Astrocyte of the spinal cord (primary cell): ENCODE results near the gene PRKCH.
"Not testable (repeated sequence)": the region's sequence is repeated elsewhere in the genome, so short reads cannot be mapped to it uniquely, and the experiment has no call there.

Experiments used
- DNase-seq: peaks from one replicate; pipeline ENCODE4 v3.0.0; 2011; ENCODE audit warnings: low read depth, low spot score
- H3K4me3 ChIP-seq: 2 replicates; pipeline ENCODE4 v1.5.1; 2011; ENCODE audit warnings: low read depth, mild to moderate bottlenecking, low read length, moderate library complexity
- in situ Hi-C: cut with HindIII; loops from 2 replicates; pipeline ENCODE4 v1.10.0; 2017; ENCODE audit warnings: low sequenced_read_pairs
- TF ChIP-seq, protein P1 (sequence below): IDR thresholded peaks from 2 replicates; pipeline ENCODE4 v1.5.1; 2012; ENCODE audit warnings: low read depth, mild to moderate bottlenecking, low read length, inconsistent platforms

PRKCH gene

GRCh38 chr14:61319086-61319485 lies 2.3 kb upstream of the PRKCH start:
- TF ChIP-seq, protein P1, sequence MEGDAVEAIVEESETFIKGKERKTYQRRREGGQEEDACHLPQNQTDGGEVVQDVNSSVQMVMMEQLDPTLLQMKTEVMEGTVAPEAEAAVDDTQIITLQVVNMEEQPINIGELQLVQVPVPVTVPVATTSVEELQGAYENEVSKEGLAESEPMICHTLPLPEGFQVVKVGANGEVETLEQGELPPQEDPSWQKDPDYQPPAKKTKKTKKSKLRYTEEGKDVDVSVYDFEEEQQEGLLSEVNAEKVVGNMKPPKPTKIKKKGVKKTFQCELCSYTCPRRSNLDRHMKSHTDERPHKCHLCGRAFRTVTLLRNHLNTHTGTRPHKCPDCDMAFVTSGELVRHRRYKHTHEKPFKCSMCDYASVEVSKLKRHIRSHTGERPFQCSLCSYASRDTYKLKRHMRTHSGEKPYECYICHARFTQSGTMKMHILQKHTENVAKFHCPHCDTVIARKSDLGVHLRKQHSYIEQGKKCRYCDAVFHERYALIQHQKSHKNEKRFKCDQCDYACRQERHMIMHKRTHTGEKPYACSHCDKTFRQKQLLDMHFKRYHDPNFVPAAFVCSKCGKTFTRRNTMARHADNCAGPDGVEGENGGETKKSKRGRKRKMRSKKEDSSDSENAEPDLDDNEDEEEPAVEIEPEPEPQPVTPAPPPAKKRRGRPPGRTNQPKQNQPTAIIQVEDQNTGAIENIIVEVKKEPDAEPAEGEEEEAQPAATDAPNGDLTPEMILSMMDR, result no peak
- no peak overlapping the region for H3K4me3 ChIP-seq
- no peak for DNase-seq
- in situ Hi-C loops, result no loop called here

DNA sequence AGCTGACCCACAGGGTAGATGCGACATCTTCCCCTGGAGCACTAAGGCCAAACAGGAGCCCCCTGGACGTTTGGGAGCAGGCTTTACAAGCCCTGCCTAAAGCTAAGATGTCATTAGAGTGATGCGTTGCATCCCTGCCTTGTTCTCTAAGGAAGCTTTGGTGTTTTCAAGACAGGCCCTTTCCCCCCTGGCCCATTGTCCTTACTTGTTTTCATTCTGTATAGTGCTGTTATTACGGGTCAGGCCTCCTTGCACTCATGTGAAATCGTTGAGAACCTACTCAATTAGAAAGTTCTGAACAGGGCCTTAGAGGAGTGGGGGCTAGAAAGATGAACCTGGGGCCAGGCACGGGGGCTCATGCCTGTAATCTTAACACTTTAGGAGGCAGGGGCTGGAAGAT lies 1.7 kb upstream of the PRKCH start:
- in situ Hi-C loops, result no loop called here
- no peak overlapping the region for H3K4me3 ChIP-seq
- TF ChIP-seq, protein P1, result no peak
- no peak for DNase-seq

DNA sequence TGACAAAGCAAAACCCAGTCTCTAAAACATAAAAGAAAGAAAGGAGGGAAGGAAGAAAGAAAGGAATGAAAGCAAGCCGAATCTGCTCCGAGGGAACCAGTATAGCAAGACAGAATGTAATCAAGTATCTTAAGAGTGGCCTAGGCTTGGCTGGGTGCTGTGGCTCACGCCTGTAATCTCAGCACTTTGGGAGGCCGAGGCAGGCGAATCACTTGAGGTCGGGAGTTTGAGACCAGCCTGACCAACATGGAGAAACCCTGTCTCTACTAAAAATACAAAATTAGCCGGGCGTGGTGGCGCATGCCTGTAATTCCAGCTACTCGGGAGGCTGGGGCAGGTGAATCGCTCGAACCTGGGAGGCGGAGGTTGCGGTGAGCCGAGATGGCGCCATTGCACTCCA lies 1.2 kb upstream of the PRKCH start:
- DNase-seq, H3K4me3 ChIP-seq, in situ Hi-C loops: not testable (repeated sequence)

GRCh38 chr14:61320806-61321384 lies 484 bp upstream of the PRKCH start:
- in situ Hi-C loops, result no loop called here
- H3K4me3 ChIP-seq, result peak overlapping the region; percentile 35
- no peak for DNase-seq
- TF ChIP-seq, protein P1, result no peak

DNA sequence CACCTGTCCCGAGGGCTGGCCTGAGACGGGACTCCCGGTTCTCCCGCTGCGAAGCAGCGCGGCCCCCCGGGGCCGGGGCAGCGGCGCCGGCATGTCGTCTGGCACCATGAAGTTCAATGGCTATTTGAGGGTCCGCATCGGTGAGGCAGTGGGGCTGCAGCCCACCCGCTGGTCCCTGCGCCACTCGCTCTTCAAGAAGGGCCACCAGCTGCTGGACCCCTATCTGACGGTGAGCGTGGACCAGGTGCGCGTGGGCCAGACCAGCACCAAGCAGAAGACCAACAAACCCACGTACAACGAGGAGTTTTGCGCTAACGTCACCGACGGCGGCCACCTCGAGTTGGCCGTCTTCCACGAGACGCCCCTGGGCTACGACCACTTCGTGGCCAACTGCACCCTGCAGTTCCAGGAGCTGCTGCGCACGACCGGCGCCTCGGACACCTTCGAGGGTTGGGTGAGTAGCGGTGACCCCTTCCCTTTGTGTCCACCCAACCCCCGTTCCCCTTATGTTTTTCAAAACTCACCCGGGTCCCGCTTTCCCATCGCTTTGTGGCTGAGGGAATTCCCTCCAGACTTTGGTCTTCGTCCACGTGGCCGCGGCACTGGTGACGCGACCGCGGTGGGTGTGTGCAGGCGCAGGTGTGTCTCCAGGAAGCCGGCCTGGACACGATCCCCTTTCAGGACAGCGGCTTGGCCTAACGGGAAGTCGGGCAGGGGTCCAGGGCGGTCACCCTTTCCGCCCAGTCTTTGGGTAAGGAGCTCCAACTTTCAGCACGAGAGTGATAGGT lies 826 bp downstream of the PRKCH start:
- TF ChIP-seq, protein P1, result no peak
- DNase-seq, result no peak
- in situ Hi-C loops, result no loop called here
- H3K4me3 ChIP-seq, result peak overlapping the region; percentile 35

DNA sequence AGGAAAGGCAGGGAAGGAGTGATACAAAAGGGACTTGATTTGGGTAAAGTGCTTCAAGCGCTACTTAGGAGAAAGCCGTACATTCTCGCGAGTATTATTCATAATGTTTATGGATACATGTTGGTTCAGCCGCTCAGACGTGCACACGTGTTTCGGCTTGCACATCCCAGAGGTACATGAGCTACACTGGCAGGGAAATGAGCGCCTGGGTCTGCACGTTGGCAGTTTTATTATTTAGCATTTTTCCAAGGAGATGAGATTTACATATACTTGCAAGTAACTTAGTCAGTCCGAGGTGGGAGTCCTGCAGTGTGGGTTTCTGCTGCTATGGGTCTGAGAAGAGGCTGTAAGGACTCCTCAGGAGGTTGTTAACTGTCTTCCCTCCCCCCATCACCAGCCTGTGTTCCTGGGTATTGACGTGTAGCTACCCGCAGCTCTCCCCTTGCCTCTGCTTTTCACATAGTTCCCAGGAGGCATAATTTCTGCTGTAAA lies 1.5 kb downstream of the PRKCH start:
- H3K4me3 ChIP-seq, result no peak overlapping the region
- DNase-seq, result no peak
- TF ChIP-seq, protein P1, result no peak
- in situ Hi-C loops, result no loop called here

- TF ChIP-seq, protein P1, result no peak
- in situ Hi-C loops, result no loop called here
- H3K4me3 ChIP-seq, result no peak overlapping the region
- no peak for DNase-seq
Measured at GRCh38 chr14:61323970-61324369, 2.6 kb downstream of the PRKCH start.
